Brain microvascular endothelial cell (primary cell): Measurements from ENCODE around the gene SHOX.
"Not testable (repeated sequence)": the region's sequence is repeated elsewhere in the genome, so short reads cannot be mapped to it uniquely, and the experiment has no call there.

ENCODE experiments used
- DNase-seq: peaks from one replicate; pipeline ENCODE4 v3.0.0-alpha.2; 2020
- H3K27ac ChIP-seq: fragments of 250-450 bp; sonication (Bioruptor Pico); 2 replicates; pipeline ENCODE4 v1.5.1; 2020; ENCODE audit warnings: mild to moderate bottlenecking, moderate library complexity
- H3K27me3 ChIP-seq: fragments of 250-450 bp; sonication (Bioruptor Pico); replicated peaks from 2 replicates; pipeline ENCODE4 v1.5.1; 2020; ENCODE audit warnings: mild to moderate bottlenecking
- H3K36me3 ChIP-seq: fragments of 250-450 bp; sonication (Bioruptor Pico); replicated peaks from 2 replicates; pipeline ENCODE4 v1.5.1; 2020; ENCODE audit warnings: mild to moderate bottlenecking
- H3K4me3 ChIP-seq: 2 replicates; pipeline ENCODE4 v1.5.1; 2011; ENCODE audit warnings: low read depth, mild to moderate bottlenecking, control low read depth, low read length, moderate library complexity
- in situ Hi-C: cut with HindIII; loops from 2 replicates; pipeline ENCODE4 v1.10.0; 2017; ENCODE audit warnings: low sequenced_read_pairs, low pct_ligation_motif_present
- TF ChIP-seq, protein P1 (sequence below): IDR thresholded peaks from 2 replicates; pipeline ENCODE4 v1.5.1; 2011; ENCODE audit warnings: low read depth, mild to moderate bottlenecking, moderate library complexity, low read length, control low read depth, inconsistent platforms; ENCODE audit errors: missing control alignments

The SHOX gene

DNA sequence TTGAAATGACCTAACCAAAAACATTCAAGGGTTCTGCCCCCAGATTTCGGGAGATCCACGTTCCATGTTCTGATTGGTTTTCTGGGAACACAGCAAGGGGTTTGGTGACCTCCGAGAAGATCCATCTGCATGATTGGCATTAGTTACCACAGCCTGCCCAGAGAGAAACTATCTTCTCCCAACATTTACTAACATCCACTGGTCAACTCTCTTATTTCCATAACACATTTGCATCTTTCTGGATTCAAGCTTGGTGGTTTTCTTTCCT is 15.6 kb downstream of the SHOX start:
- H3K4me3 ChIP-seq: no peak overlapping the region
- H3K36me3 ChIP-seq: no peaks in the 10 kb centered on the region
- DNase-seq: no peak
- H3K27me3 ChIP-seq: peaks cover under 1% of the 10 kb centered on the region
- no peak overlapping the region for H3K27ac ChIP-seq
- in situ Hi-C loops: no loop called here
- TF ChIP-seq, protein P1, sequence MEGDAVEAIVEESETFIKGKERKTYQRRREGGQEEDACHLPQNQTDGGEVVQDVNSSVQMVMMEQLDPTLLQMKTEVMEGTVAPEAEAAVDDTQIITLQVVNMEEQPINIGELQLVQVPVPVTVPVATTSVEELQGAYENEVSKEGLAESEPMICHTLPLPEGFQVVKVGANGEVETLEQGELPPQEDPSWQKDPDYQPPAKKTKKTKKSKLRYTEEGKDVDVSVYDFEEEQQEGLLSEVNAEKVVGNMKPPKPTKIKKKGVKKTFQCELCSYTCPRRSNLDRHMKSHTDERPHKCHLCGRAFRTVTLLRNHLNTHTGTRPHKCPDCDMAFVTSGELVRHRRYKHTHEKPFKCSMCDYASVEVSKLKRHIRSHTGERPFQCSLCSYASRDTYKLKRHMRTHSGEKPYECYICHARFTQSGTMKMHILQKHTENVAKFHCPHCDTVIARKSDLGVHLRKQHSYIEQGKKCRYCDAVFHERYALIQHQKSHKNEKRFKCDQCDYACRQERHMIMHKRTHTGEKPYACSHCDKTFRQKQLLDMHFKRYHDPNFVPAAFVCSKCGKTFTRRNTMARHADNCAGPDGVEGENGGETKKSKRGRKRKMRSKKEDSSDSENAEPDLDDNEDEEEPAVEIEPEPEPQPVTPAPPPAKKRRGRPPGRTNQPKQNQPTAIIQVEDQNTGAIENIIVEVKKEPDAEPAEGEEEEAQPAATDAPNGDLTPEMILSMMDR: no peak

DNA sequence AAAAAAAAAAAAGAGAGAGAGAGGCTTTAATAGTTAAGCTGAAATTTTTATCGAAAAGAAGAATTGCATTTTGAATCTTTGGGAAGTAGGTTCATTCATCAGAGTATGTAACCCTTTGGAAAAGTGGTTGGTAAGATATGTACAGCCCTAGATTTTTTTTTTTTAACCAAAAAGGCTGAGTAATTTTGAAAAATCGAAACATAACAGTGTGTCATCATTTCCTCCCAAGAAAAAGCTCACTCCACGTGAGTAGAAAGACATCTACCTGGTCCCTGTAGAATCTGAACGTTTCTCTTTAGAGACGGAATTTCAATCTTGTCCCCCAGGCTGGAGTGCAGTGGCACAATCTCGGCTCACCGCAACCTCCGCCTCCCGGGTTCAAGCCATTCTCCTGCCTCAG is 16.2 kb downstream of the SHOX start:
- H3K27me3 ChIP-seq: no peaks in the 10 kb centered on the region
- no peak for DNase-seq
- no peaks in the 10 kb centered on the region for H3K36me3 ChIP-seq
- H3K27ac ChIP-seq: no peak overlapping the region
- in situ Hi-C loops: no loop called here
- TF ChIP-seq, protein P1: no peak
- no peak overlapping the region for H3K4me3 ChIP-seq

GRCh38 chrX:649166-649565 is 18.6 kb downstream of the SHOX start:
- TF ChIP-seq, protein P1: no peak
- no peaks in the 10 kb centered on the region for H3K27me3 ChIP-seq
- no peaks in the 10 kb centered on the region for H3K36me3 ChIP-seq
- DNase-seq: no peak
- H3K27ac ChIP-seq: no peak overlapping the region
- no peak overlapping the region for H3K4me3 ChIP-seq
- in situ Hi-C loops: no loop called here

DNA sequence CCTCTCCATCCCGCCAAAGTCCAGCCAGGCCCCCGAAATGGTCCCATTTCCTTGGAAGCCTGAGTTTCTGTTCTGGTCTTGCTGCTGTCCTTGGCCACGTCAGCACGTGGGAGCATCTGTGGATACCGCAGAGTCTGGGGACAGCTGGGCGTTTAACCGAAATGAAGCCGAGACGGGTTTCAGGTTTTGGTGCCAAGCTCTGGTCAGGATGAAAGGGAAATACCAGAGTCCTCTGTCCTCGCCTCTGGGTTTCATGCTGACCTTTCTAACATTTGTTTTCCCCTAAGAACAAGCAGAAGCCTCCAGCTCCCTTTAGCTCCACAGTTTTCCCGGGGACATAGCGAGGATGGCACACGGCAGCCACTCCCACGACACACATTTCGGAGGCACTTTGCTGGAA is 19.7 kb downstream of the SHOX start:
- Histone ChIP-seq H3K27me3 (no peaks in the 10 kb centered on the region), H3K27ac (no peak overlapping the region), H3K4me3 (no peak overlapping the region), H3K36me3 (no peaks in the 10 kb centered on the region)
- DNase-seq: no peak
- TF ChIP-seq, protein P1: no peak
- in situ Hi-C loops: no loop called here

DNA sequence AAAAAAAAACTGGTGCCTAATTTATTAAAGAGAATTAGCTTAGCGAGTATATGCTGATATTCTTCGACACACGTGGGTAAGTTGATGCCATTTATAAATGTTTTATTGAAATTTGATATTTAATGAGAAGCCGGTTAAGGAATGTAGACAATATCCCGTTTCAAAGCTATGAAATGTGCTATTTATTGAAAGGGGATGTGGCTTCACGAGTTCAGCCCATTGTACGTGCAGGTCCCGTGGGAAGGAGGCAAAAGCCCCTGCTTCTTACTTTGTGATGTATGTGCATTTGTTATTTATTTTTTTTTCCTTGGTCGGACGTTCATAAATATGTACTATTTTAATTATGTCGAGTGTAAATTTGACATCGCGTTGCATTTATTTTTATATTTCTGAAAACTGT is 20.2 kb downstream of the SHOX start:
- Histone ChIP-seq H3K4me3 (no peak overlapping the region), H3K36me3 (no peaks in the 10 kb centered on the region), H3K27ac (no peak overlapping the region), H3K27me3 (no peaks in the 10 kb centered on the region)
- in situ Hi-C loops: no loop called here
- TF ChIP-seq, protein P1: no peak
- no peak for DNase-seq

GRCh38 chrX:651922-652321 is 21.3 kb downstream of the SHOX start:
- H3K27me3 ChIP-seq, H3K27ac ChIP-seq, DNase-seq, in situ Hi-C loops, H3K36me3 ChIP-seq, H3K4me3 ChIP-seq: not testable (repeated sequence)
